H54 (cell line): ENCODE measurements around the gene ITIH6.

ENCODE experiments used
- DNase-seq: peaks from one replicate; pipeline ENCODE4 v3.0.0; 2011; ENCODE audit warnings: low spot score, mixed read lengths; ENCODE audit not compliant: insufficient read length
- FAIRE-seq: peaks from 3 replicates; lab custom pipeline; 2011; peaks lifted over from hg19 to GRCh38; lab: Jason Lieb, UNC
- POLR2A ChIP-seq: IDR thresholded peaks from 2 replicates; pipeline ENCODE4 v1.6.1; 2011; ENCODE audit warnings: low read depth, mild to moderate bottlenecking, low read length

ITIH6 gene

DNA sequence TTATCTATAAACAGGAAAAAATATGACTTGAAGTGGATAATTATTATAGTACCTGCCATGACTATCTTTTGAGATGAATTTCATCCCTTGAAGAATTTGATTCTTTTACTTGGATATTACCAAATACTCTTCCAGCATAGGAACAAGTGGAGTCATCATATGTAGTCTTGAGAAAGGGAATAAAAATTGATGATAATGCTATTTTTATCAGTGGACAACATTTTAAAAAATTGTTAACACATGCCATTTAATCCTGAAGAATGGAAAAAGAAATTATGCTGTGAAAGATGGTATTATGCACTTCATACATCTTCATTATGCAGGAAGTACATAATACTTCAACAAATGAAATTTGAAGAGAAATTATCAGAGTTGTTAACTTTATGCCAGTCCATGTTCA lies 83.6 kb downstream of the ITIH6 start:
- no peak for TF ChIP-seq POLR2A
- FAIRE-seq = no peak
- DNase-seq = no peak

DNA sequence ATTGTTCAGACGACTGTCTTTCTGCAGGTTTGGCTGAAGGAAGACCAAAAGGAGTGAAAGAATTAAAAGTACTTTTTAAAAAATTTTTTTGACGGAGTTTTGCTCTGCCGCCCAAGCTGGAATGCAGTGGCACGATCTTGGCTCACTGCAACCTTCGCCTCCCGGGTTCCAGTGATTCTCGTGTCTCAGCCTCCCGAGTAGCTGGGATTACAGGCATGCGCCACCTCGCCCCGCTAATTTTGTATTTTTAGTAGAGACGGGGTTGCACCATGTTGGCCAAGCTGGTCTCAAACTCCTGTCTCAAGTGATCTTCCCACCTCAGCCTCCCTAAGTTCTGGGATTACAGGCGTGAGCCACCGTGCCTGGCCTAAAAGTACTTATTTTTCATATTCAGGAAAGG lies 86.3 kb downstream of the ITIH6 start:
- FAIRE-seq (no peak), DNase-seq (no peak)
- TF ChIP-seq POLR2A = no peak

DNA sequence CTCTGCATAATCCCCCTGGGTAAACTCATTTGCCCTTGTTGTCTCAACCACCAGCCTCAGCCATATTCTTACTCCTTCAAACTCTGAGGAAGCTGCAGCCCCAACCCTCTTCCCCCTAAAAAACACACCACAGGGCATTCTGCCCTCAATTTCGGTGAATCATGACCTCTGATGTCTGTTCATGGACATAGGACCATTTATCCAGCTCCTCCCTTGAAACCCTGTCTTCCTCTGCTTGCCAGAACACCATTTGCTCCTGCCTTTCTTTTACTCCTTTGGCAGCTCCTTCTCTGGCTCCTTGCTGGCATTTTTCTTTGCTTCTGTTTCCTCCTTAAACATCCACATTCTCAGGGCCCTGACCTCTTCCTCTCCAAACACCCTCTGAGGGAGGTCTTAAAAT lies 87.1 kb downstream of the ITIH6 start:
- FAIRE-seq = no peak
- no peak for DNase-seq
- no peak for TF ChIP-seq POLR2A

DNA sequence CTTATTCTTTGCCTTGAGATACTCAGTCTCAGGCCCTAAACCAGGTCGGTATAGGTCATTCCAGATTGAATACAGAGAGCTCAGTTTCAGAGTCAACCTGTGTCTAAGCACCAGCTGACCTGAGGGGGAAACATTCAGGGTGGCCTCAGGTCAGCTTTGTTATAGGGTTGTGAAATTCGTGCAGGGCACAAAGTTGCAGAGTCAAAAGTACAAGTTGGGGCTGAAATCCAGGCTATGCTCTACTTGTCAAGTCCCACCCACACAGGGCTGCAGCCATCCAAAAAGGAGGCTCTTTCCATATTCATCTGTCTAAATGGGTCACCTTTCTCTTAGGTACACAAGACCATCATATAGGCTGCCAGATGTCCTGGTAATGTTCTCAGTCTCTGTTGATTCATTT lies 89.7 kb downstream of the ITIH6 start:
- no peak for TF ChIP-seq POLR2A
- DNase-seq (no peak), FAIRE-seq (no peak)
